ENCODE measurements around the gene PPP6R1. TPM values are rescaled to one million over a fixed set of nuclear protein-coding genes. Genes with fewer than 3 reads are reported as not detected.

Gene PPP6R1
- total RNA-seq, 1 donor from 2014 or later = 82.3 TPM

- peaks cover 10% of the 10 kb centered on the region for H3K9me3 Mint-ChIP-seq (ENCODE audit: unreplicated experiment)
- H3K4me1 Mint-ChIP-seq (ENCODE audit: low read depth, unreplicated experiment) = peaks cover 9% of the 10 kb centered on the region
- TF ChIP-seq CTCF (IDR thresholded peaks at IDR 0.05; ENCODE audit: partially characterized antibody, unreplicated experiment) = no peak
- no peak overlapping the region for H3K4me3 Mint-ChIP-seq (ENCODE audit: unreplicated experiment)
- H3K27me3 Mint-ChIP-seq (ENCODE audit: unreplicated experiment) = no peaks in the 10 kb centered on the region
- H3K27ac Mint-ChIP-seq (ENCODE audit: unreplicated experiment) = no peak overlapping the region
- no peaks in the 10 kb centered on the region for H3K36me3 Mint-ChIP-seq (ENCODE audit: unreplicated experiment)
- DNase-seq = no peak
Observed at GRCh38 chr19:55277494-55277893, 18.7 kb upstream of the PPP6R1 start.

DNA sequence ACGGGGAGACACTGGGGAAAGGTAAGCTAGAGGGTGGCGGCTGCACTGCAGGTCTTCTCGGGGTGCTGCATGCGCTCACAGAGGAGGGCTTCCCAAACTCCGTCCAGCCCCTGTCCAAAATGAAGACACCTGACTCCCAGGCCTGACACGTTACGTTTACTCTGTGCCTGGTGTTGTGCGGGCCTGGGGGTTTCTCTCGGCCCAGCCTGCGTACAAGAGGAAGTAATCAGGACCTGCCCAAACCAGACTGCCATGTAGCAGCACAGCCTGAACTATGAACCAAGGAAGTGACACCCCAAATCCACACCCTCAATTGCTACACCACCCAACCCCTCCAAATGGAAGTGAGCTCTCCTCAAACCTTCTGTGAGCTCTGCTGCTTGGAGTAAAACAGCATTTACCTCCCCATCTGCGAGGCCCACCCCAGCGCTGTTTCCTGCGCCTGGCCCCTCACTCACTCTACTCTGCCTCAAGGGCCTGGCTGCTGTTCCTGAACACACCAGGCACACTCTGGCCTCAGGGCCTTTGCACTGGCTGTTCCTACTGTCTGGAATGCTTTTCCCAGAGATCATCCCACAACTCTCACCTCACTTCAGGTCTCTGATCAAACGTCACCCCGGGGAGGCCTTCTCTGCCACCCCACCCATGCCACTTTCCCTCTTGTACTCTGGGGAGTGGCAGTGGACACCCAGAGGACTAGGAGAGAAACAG lies 18.1 kb upstream of the PPP6R1 start:
- DNase-seq = no peak
- TF ChIP-seq CTCF (IDR thresholded peaks at IDR 0.05; ENCODE audit: partially characterized antibody, unreplicated experiment) = no peak
- no peak overlapping the region for H3K27ac Mint-ChIP-seq (ENCODE audit: unreplicated experiment)
- no peaks in the 10 kb centered on the region for H3K27me3 Mint-ChIP-seq (ENCODE audit: unreplicated experiment)
- peaks cover 9% of the 10 kb centered on the region for H3K4me1 Mint-ChIP-seq (ENCODE audit: low read depth, unreplicated experiment)
- no peak overlapping the region for H3K4me3 Mint-ChIP-seq (ENCODE audit: unreplicated experiment)
- H3K36me3 Mint-ChIP-seq (ENCODE audit: unreplicated experiment) = peaks cover 3% of the 10 kb centered on the region
- peaks cover 6% of the 10 kb centered on the region for H3K9me3 Mint-ChIP-seq (ENCODE audit: unreplicated experiment)

DNA sequence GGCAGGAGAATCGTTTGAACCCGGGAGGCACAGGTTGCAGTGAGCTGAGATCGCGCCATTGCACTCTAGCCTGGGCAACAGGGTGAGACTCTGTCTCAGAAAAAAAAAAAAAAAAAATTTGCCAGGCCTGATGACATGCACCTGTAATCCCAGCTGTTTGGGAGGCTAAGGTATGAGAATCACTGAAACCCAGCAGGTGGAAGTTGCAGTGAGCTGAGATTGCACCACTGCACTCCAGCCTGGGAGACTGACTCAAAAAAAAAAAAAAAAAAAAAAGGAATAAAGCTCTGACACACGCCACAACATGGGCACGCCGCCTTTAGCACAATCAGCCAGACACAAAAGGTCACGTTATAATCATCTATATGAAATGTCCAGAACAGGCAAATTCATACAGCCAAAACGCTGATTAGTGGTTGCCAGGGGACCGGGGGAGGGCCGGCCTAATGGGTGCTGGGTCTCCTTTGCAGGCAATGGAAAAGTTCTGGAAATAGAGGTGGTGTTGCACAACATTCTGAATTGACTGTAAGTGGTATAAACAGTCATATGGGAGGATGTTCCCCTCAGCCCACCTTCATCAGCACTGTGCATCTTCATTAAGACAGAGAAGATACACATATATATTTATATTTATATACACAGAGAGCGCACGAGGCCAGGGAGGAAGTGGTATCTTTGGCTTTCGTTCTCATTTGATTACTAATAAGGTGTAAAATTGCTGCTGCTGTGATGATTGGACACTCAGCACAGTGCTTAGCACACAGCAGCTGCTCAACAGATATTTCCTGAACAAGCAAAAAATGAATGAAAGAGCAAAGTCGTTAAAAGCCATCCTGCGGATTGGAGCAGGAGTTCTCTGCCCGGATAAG lies 17.3 kb upstream of the PPP6R1 start:
- DNase-seq = no peak
- Mint-ChIP-seq H3K27me3 (ENCODE audit: unreplicated experiment) (peaks cover 3% of the 10 kb centered on the region), H3K4me3 (ENCODE audit: unreplicated experiment) (no peak overlapping the region), H3K36me3 (ENCODE audit: unreplicated experiment) (peaks cover 3% of the 10 kb centered on the region), H3K27ac (ENCODE audit: unreplicated experiment) (no peak overlapping the region), H3K4me1 (ENCODE audit: low read depth, unreplicated experiment) (peaks cover 9% of the 10 kb centered on the region), H3K9me3 (ENCODE audit: unreplicated experiment) (peaks cover 2% of the 10 kb centered on the region)
- TF ChIP-seq CTCF (IDR thresholded peaks at IDR 0.05; ENCODE audit: partially characterized antibody, unreplicated experiment) = no peak

GRCh38 chr19:55273978-55274707 lies 15.3 kb upstream of the PPP6R1 start:
- peaks cover 6% of the 10 kb centered on the region for H3K4me1 Mint-ChIP-seq (ENCODE audit: low read depth, unreplicated experiment)

More at GRCh38 chr19:55273978-55274707, 15.3 kb upstream of the PPP6R1 start:
- Mint-ChIP-seq H3K4me3 (ENCODE audit: unreplicated experiment) (no peak overlapping the region), H3K36me3 (ENCODE audit: unreplicated experiment) (peaks cover 3% of the 10 kb centered on the region), H3K27ac (ENCODE audit: unreplicated experiment) (no peak overlapping the region), H3K9me3 (ENCODE audit: unreplicated experiment) (no peaks in the 10 kb centered on the region), H3K27me3 (ENCODE audit: unreplicated experiment) (peaks cover 3% of the 10 kb centered on the region)
- no peak for TF ChIP-seq CTCF (IDR thresholded peaks at IDR 0.05; ENCODE audit: partially characterized antibody, unreplicated experiment)
- no peak for DNase-seq

Measured in glutamatergic neuron (in vitro differentiated cells).